CD4-positive, alpha-beta T cell treated with Interleukin-12 subunit alpha and Interleukin-12 subunit beta, for 1 hour (primary cell): Measurements from ENCODE around the gene ATG4A.

ENCODE experiments used
- DNase-seq: peaks from one replicate; pipeline ENCODE4 v3.0.0-alpha.2; 2020

Gene ATG4A

GRCh38 chrX:108171671-108172070 lies 80.1 kb downstream of the ATG4A start:
- no peak for DNase-seq

DNA sequence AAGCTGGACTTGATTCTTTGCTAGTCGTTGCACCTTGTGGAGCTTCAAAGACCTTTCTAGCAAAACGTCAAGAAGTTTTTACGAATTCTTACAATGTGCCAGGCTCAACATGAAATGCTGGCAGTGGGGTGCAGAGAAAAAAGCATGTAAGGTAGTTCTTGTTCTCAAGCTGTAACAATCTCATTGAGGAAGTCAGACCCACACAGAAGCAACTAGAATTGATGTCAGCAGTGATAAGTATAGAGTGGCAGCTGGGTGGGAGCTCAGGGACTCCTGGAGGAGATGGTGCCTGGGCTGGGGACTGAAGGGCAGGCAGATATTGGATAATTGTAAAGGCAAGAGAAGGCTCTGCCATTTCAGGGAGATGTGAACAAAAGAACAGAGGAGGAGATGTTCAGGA lies 82.3 kb downstream of the ATG4A start:
- DNase-seq, result no peak

GRCh38 chrX:108177351-108178142 lies 86.0 kb downstream of the ATG4A start:
- DNase-seq, result no peak

DNA sequence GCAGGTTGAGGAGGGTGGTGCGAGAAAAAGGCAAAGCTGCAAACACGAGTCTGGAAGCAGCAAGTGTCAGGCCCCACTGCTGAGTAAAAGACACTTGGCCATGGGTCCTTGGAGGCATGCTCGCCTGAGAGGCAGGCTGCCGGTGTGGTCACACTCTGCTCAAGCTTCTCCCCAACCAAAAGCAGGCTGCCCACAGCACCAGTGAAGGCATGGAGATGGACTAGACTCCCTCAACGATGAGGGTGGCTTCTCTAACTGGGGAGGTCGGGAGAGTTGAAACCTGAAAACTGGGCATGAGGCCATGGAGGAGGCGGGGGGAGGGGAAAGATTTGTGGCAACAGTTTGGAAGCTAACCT lies 86.5 kb downstream of the ATG4A start:
- no peak for DNase-seq

- DNase-seq, result no peak
Measured at GRCh38 chrX:108186811-108187210, 95.2 kb downstream of the ATG4A start.

DNA sequence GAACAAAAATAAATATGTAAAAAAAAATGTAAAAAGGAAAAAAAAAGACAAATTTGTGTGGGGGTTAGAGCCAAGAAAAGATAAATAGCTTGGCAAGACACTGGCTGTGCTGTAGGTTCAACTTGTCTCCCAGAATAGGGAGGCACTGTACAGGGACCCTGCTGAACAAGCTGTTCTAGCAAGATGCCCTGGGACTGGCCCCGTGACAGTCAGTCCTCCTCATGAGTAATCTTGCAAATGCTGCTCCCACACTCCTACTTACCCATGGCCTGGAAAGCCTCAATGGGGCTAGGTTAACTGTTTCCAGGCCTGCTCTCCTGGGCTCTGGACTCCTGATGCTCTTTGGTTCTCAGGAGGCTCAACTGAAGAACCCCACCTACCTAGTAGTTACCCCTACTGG lies 106.8 kb downstream of the ATG4A start:
- DNase-seq, result no peak

GRCh38 chrX:108199041-108199440 lies 107.5 kb downstream of the ATG4A start:
- DNase-seq, result no peak

DNA sequence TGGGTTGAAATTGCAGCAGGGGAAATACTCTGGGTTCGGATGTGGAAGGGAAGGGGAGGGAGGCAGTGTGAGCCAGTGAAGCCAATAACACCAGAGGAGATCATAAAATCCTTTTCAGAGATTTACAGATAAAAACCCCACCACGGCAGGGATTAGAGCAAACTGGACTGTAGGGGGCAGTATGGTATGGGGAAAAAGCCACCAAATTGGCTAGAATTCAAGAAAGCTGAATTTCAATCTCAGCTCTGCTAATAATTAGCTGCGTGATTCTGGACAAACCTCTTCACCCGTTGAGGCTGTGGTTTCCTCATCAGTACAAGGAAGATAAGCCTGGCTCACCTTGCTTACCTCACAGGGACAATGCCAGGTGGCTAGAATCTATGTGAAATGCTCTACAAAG lies 108.1 kb downstream of the ATG4A start:
- no peak for DNase-seq

GRCh38 chrX:108203540-108203939 lies 112.0 kb downstream of the ATG4A start:
- DNase-seq, result no peak
